Sigmoid colon (tissue), 7 donors: ENCODE results near the gene EVI5L. TPM values are rescaled to one million over a fixed set of nuclear protein-coding genes. Genes with fewer than 3 reads are reported as not detected.

ENCODE experiments used
- DNase-seq: peaks from one replicate; pipeline ENCODE4 v3.0.0-alpha.2; 2019
- H3K27ac ChIP-seq, 4 donors: fragments of 200-600 bp; sonication (generic); one replicate each; pipeline ENCODE4 v1.5.1; 2016 to 2019; ENCODE audit warnings: mild to moderate bottlenecking in 1 of 4
- H3K27me3 ChIP-seq, 3 donors: fragments of 200-600 bp; sonication (generic); one replicate each; pipeline ENCODE4 v1.5.1; 2019; ENCODE audit warnings: mild to moderate bottlenecking in 1 of 3
- H3K36me3 ChIP-seq, 4 donors: fragments of 200-600 bp; sonication (generic); one replicate each; pipeline ENCODE4 v1.5.1; 2016 to 2019
- H3K4me1 ChIP-seq, 4 donors: fragments of 200-600 bp; sonication (generic); one replicate each; pipeline ENCODE4 v1.5.1; 2017 to 2019
- H3K4me3 ChIP-seq, 4 donors: fragments of 200-600 bp; sonication (generic); one replicate each; pipeline ENCODE4 v1.5.1; 2017 to 2019; ENCODE audit warnings: mild to moderate bottlenecking in 2 of 4, moderate library complexity in 1 of 4
- H3K9me3 ChIP-seq, 4 donors: fragments of 200-600 bp in 3 of 4; sonication (generic) in 3 of 4; one replicate each; pipeline versions ENCODE4 v1.5.1 to v1.6.1; 2013 to 2019
- EP300 ChIP-seq, 4 donors: sonication (generic); formaldehyde crosslinking; IDR thresholded peaks; one replicate each; pipeline ENCODE4 v1.6.1; 2017; ENCODE audit warnings: antibody characterized with exemption in 4 of 4
- POLR2A ChIP-seq, 2 donors: fragments of 450-650 bp; IDR thresholded peaks; one replicate each; pipeline ENCODE4 v1.6.1; 2016; ENCODE audit warnings: antibody characterized with exemption in 2 of 2, mild to moderate bottlenecking in 2 of 2, moderate library complexity in 2 of 2
- POLR2AphosphoS5 ChIP-seq, 4 donors: sonication (generic); formaldehyde crosslinking; IDR thresholded peaks; one replicate each; pipeline ENCODE4 v1.6.1; 2017; ENCODE audit warnings: antibody characterized with exemption in 4 of 4
- WGBS, 2 donors: extraction: QIAGEN DNeasy Blood & Tissue Kit; methylation state at CpG; one replicate each; pipeline ENCODE4 v1.1.7; 2013; 5-methylcytosine and 5-hydroxymethylcytosine counted together
- intact Hi-C: fragments of 100-400 bp; cut with DNase I; formaldehyde crosslinking; loops from one replicate; pipeline ENCODE4 v1.15.1; 2023
- polyA plus RNA-seq, 3 donors: library from polyadenylated mRNA; stranded (reverse); fragments of 200-250 nt; gene quantifications; one replicate each; pipeline ENCODE4 v1.2.3, GENCODE V29; 2013
- total RNA-seq, 4 donors: library from RNA; depleted of rRNA; stranded (reverse); fragments of >200 nt; gene quantifications; one replicate each; pipeline ENCODE4 v1.1.0, GENCODE V29; 2016
- TF ChIP-seq, protein P1 (sequence below), 4 experiments: fragments of 450-650 bp in 3 of 4; fragments of 200-600 bp in 1 of 4; IDR thresholded peaks; one replicate each; pipeline ENCODE4 v1.5.1; 2016 to 2019; ENCODE audit warnings: antibody characterized with exemption in 4 of 4, mild to moderate bottlenecking in 3 of 4, moderate library complexity in 2 of 4
- donor health status: healthy with polysubstance abuse.
- donor health status: Bipolar disorder and iron deficiency.
- donor health status: healthy.

The EVI5L gene
- total and polyA plus RNA-seq, 7 donors = 5.3 to 18.6 (median 10.3) TPM

DNA sequence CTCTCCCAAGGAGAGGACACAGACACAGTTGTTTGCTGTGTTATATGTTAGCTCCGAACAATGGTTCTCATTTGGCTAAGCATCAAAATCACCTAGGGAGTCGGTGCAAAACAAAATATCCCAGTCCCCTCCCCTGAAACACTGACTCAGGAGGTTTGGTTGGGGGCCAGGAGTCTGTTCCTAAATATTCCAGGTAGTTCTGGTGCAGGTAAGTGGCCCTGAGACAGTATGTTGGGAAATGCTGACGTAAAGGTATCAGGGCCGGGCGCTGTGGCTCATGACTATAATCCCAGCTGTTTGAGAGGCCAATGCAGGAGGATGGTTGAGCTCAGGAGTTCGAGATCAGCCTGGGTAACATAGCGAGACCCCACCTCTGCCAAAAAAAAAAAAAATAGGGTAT, 71.3 kb downstream of the EVI5L start:
- DNase-seq = no peak
- no peak overlapping the region for H3K4me3 ChIP-seq
- H3K27ac ChIP-seq = no peak overlapping the region
- H3K4me1 ChIP-seq = peaks cover 0 to 32% (median 29%) of the 10 kb centered on the region in 4 donors
- no peak for TF ChIP-seq POLR2A (IDR thresholded peaks at IDR 0.05)
- no peak for TF ChIP-seq EP300 (IDR thresholded peaks at IDR 0.05)
- no peak for TF ChIP-seq POLR2AphosphoS5 (IDR thresholded peaks at IDR 0.05)
- TF ChIP-seq, protein P1, sequence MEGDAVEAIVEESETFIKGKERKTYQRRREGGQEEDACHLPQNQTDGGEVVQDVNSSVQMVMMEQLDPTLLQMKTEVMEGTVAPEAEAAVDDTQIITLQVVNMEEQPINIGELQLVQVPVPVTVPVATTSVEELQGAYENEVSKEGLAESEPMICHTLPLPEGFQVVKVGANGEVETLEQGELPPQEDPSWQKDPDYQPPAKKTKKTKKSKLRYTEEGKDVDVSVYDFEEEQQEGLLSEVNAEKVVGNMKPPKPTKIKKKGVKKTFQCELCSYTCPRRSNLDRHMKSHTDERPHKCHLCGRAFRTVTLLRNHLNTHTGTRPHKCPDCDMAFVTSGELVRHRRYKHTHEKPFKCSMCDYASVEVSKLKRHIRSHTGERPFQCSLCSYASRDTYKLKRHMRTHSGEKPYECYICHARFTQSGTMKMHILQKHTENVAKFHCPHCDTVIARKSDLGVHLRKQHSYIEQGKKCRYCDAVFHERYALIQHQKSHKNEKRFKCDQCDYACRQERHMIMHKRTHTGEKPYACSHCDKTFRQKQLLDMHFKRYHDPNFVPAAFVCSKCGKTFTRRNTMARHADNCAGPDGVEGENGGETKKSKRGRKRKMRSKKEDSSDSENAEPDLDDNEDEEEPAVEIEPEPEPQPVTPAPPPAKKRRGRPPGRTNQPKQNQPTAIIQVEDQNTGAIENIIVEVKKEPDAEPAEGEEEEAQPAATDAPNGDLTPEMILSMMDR (IDR thresholded peaks at IDR 0.05) = no peak
- H3K9me3 ChIP-seq = no peaks in the 10 kb centered on the region
- H3K27me3 ChIP-seq = no peaks in the 10 kb centered on the region
- WGBS, 2 donors = 91 to 92% methylated on average over 7 of the region's 7 CpGs
- peaks cover 0 to 8% (median 7%) of the 10 kb centered on the region in 4 donors for H3K36me3 ChIP-seq
- intact Hi-C loops = loop anchor here (5.0 kb wide), 1 partner anchor 34 kb away; no protein-coding TSS in a partner anchor

GRCh38 chr19:7902796-7903243, 72.8 kb downstream of the EVI5L start:
- Histone ChIP-seq H3K36me3 (peaks cover 0 to 18% (median 8%) of the 10 kb centered on the region in 4 donors), H3K9me3 (no peaks in the 10 kb centered on the region), H3K27me3 (no peaks in the 10 kb centered on the region), H3K4me1 (peaks cover 0 to 47% (median 44%) of the 10 kb centered on the region in 4 donors), H3K4me3 (peak overlapping the region; percentile 43 to 96 (median 52)), H3K27ac (peak overlapping the region; percentile 83 to 90 (median 88))
- TF ChIP-seq EP300 (IDR thresholded peaks at IDR 0.05) (no peak), POLR2A (IDR thresholded peaks at IDR 0.05) (no peak), POLR2AphosphoS5 (IDR thresholded peaks at IDR 0.05) (no peak)
- TF ChIP-seq, protein P1 (IDR thresholded peaks at IDR 0.05) = no peak
- intact Hi-C loops = loop anchor here (1.0 to 5.0 kb wide), 3 partner anchors 36 to 73 kb away; partner anchors contain the start of gene EVI5L
- 6 to 17% methylated on average over 20 of the region's 20 CpGs for WGBS, 2 donors
- no peak for DNase-seq

GRCh38 chr19:7903244-7904073, 73.4 kb downstream of the EVI5L start, which contains the start of gene MAP2K7:
Gene MAP2K7 (plus strand): TSS chr19:7903877. CDS start chr19:7903945, 68 bp downstream.
- 0% methylated on average over 89 of the region's 89 CpGs for WGBS, 2 donors
- intact Hi-C loops = loop anchor here (1.0 to 5.0 kb wide), 4 partner anchors 17 to 73 kb away; partner anchors contain the start of genes EVI5L and SNAPC2
- H3K36me3 ChIP-seq = peaks cover 0 to 18% (median 8%) of the 10 kb centered on the region in 4 donors
- peak; percentile 15 to 65 for TF ChIP-seq POLR2A (IDR thresholded peaks at IDR 0.05)
- TF ChIP-seq, protein P1 (IDR thresholded peaks at IDR 0.05) = peak in 3 of 4 experiments; percentile 12 to 21 (median 20)
- peak in 1 of 4 donors; percentile 73 for TF ChIP-seq EP300 (IDR thresholded peaks at IDR 0.05)
- TF ChIP-seq POLR2AphosphoS5 (IDR thresholded peaks at IDR 0.05) = peak; percentile 83 to 88 (median 84)
- no peaks in the 10 kb centered on the region for H3K9me3 ChIP-seq
- DNase-seq = peak; percentile 100
- no peaks in the 10 kb centered on the region for H3K27me3 ChIP-seq
- H3K27ac ChIP-seq = peak within 1 kb of the TSS; percentile 86 to 91 (median 90)
- peak within 1 kb of the TSS; percentile 82 to 99 (median 95) for H3K4me3 ChIP-seq
- H3K4me1 ChIP-seq = peaks cover 0 to 47% (median 44%) of the 10 kb centered on the region in 4 donors

GRCh38 chr19:7904074-7905020, 74.3 kb downstream of the EVI5L start:
- Histone ChIP-seq H3K36me3 (peaks cover 0 to 27% (median 10%) of the 10 kb centered on the region in 4 donors), H3K4me1 (peaks cover 0 to 47% (median 44%) of the 10 kb centered on the region in 4 donors), H3K4me3 (peak overlapping the region; percentile 82 to 99 (median 95)), H3K27me3 (no peaks in the 10 kb centered on the region), H3K27ac (peak overlapping the region; percentile 86 to 91 (median 90)), H3K9me3 (no peaks in the 10 kb centered on the region)
- 4 to 11% methylated on average over 67 to 68 of the region's 68 CpGs for WGBS, 2 donors
- DNase-seq = peak; percentile 82
- TF ChIP-seq, protein P1 (IDR thresholded peaks at IDR 0.05) = no peak
- intact Hi-C loops = loop anchor here (2.0 to 5.0 kb wide), 2 partner anchors 16 to 37 kb away; partner anchors contain the start of gene SNAPC2
